Astrocyte of the hippocampus (primary cell): ENCODE results near the gene OTOG.

Experiments used
- DNase-seq: peaks from one replicate; pipeline ENCODE4 v3.0.0; 2011; ENCODE audit warnings: low read depth, low spot score

Gene OTOG

GRCh38 chr11:17561111-17561415 lies 14.0 kb downstream of the OTOG start:
- no peak for DNase-seq

- no peak for DNase-seq
Measured at GRCh38 chr11:17561526-17561925, 14.5 kb downstream of the OTOG start.

GRCh38 chr11:17563231-17563646 lies 16.2 kb downstream of the OTOG start:
- no peak for DNase-seq

GRCh38 chr11:17563961-17564686 lies 17.1 kb downstream of the OTOG start:
- DNase-seq = no peak

GRCh38 chr11:17564687-17565042 lies 17.6 kb downstream of the OTOG start:
- no peak for DNase-seq

- no peak for DNase-seq
Measured at GRCh38 chr11:17568944-17569343, 21.9 kb downstream of the OTOG start.

- no peak for DNase-seq
Measured at GRCh38 chr11:17570034-17570433, 23.0 kb downstream of the OTOG start.

- DNase-seq = no peak
Measured at GRCh38 chr11:17571431-17572358, 24.6 kb downstream of the OTOG start.

GRCh38 chr11:17572359-17572690 lies 25.3 kb downstream of the OTOG start:
- DNase-seq = no peak

GRCh38 chr11:17572791-17573460 lies 25.9 kb downstream of the OTOG start:
- no peak for DNase-seq

GRCh38 chr11:17573526-17573925 lies 26.5 kb downstream of the OTOG start:
- no peak for DNase-seq

- no peak for DNase-seq
Measured at GRCh38 chr11:17574141-17575091, 27.4 kb downstream of the OTOG start.

- no peak for DNase-seq
Measured at GRCh38 chr11:17575431-17576425, 28.7 kb downstream of the OTOG start.

- DNase-seq = no peak
Measured at GRCh38 chr11:17578296-17578695, 31.2 kb downstream of the OTOG start.

GRCh38 chr11:17578958-17579357 lies 31.9 kb downstream of the OTOG start:
- no peak for DNase-seq

GRCh38 chr11:17579451-17579850 lies 32.4 kb downstream of the OTOG start:
- no peak for DNase-seq

- no peak for DNase-seq
Measured at GRCh38 chr11:17580271-17580670, 33.2 kb downstream of the OTOG start.

- no peak for DNase-seq
Measured at GRCh38 chr11:17581036-17581731, 34.1 kb downstream of the OTOG start.

GRCh38 chr11:17581732-17582053 lies 34.6 kb downstream of the OTOG start:
- no peak for DNase-seq
